Hippocampal formation (tissue), 2 donors: ENCODE data around the gene SPATA31E1.
"Not testable (repeated sequence)": the region's sequence is repeated elsewhere in the genome, so short reads cannot be mapped to it uniquely, and the experiment has no call there.

Experiments used
- DNase-seq, 2 donors: peaks; one replicate each; lab custom pipeline; 2025; lab: John Stamatoyannopoulos, UW

SPATA31E1 gene

GRCh38 chr9:87934444-87934843 lies 51.8 kb downstream of the SPATA31E1 start:
- not testable (repeated sequence) for DNase-seq

- not testable (repeated sequence) for DNase-seq
Observed at GRCh38 chr9:87937352-87937751, 54.7 kb downstream of the SPATA31E1 start.

GRCh38 chr9:87937918-87938317 lies 55.2 kb downstream of the SPATA31E1 start:
- DNase-seq = not testable (repeated sequence)

GRCh38 chr9:87938336-87938735 lies 55.7 kb downstream of the SPATA31E1 start:
- not testable (repeated sequence) for DNase-seq
